GM23338 (cell line): Measurements from ENCODE around the gene KPNA5.

Experiments
- EZH2 ChIP-seq: fragments of 200-600 bp; sonication (generic); IDR thresholded peaks from one replicate; pipeline ENCODE4 v1.8.0; 2017; ENCODE audit warnings: antibody characterized with exemption, mild to moderate bottlenecking, low read depth; ENCODE audit not compliant: unreplicated experiment
- EZH2phosphoT487 ChIP-seq: fragments of 200-600 bp; sonication (generic); IDR thresholded peaks from one replicate; pipeline ENCODE4 v1.8.1; 2018; ENCODE audit warnings: antibody characterized with exemption; ENCODE audit not compliant: unreplicated experiment
- POLR2AphosphoS5 ChIP-seq: IDR thresholded peaks from 2 replicates; pipeline ENCODE4 v1.6.1; 2016; ENCODE audit warnings: antibody characterized with exemption, low read depth
- TF ChIP-seq, protein P1 (sequence below), 2 experiments: fragments of 200-600 bp in 1 of 2; sonication (generic) in 1 of 2; conservative IDR thresholded peaks; 2 replicates each; pipeline versions ENCODE4 v1.5.1 to v1.6.1; 2016 to 2017; ENCODE audit warnings: antibody characterized with exemption in 2 of 2, low read depth in 2 of 2, mild to moderate bottlenecking in 2 of 2, moderate library complexity in 1 of 2
- TF ChIP-seq, protein P2 (sequence below): IDR thresholded peaks from one replicate; pipeline ENCODE4 v1.6.1; 2018; ENCODE audit warnings: antibody characterized with exemption; ENCODE audit not compliant: unreplicated experiment
- TF ChIP-seq, protein P3 (sequence below): fragments of 250-450 bp; sonication (Bioruptor Pico); IDR thresholded peaks from 2 replicates; pipeline ENCODE4 v1.5.0; 2020; ENCODE audit warnings: mild to moderate bottlenecking, moderate library complexity

DNA sequence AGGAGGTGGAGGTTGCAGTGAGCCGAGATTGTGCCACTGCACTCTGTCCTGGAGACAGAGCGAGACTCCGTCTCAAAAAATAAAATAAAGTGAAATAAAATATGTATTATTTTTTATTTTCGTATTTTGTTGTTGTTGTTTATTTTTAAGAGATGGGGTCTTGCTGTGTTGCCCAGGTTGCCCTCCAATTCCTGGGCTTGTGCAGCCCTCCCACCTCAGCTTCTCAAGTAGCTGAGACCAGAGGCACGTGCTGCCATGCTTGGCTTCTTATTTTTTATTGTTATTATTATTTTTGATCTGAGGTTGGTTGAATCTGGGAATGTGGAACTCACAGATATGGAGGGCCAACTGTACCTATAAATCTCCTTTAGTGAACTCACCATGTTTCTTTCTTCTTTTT is 10.1 kb downstream of the KPNA5 start:
- TF ChIP-seq, protein P1, sequence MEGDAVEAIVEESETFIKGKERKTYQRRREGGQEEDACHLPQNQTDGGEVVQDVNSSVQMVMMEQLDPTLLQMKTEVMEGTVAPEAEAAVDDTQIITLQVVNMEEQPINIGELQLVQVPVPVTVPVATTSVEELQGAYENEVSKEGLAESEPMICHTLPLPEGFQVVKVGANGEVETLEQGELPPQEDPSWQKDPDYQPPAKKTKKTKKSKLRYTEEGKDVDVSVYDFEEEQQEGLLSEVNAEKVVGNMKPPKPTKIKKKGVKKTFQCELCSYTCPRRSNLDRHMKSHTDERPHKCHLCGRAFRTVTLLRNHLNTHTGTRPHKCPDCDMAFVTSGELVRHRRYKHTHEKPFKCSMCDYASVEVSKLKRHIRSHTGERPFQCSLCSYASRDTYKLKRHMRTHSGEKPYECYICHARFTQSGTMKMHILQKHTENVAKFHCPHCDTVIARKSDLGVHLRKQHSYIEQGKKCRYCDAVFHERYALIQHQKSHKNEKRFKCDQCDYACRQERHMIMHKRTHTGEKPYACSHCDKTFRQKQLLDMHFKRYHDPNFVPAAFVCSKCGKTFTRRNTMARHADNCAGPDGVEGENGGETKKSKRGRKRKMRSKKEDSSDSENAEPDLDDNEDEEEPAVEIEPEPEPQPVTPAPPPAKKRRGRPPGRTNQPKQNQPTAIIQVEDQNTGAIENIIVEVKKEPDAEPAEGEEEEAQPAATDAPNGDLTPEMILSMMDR (conservative IDR thresholded peaks at IDR 0.05; ENCODE audit: low read depth in 2 of 2), result no peak
- no peak for TF ChIP-seq EZH2
- TF ChIP-seq POLR2AphosphoS5, result no peak
- no peak for TF ChIP-seq EZH2phosphoT487
- TF ChIP-seq, protein P2, sequence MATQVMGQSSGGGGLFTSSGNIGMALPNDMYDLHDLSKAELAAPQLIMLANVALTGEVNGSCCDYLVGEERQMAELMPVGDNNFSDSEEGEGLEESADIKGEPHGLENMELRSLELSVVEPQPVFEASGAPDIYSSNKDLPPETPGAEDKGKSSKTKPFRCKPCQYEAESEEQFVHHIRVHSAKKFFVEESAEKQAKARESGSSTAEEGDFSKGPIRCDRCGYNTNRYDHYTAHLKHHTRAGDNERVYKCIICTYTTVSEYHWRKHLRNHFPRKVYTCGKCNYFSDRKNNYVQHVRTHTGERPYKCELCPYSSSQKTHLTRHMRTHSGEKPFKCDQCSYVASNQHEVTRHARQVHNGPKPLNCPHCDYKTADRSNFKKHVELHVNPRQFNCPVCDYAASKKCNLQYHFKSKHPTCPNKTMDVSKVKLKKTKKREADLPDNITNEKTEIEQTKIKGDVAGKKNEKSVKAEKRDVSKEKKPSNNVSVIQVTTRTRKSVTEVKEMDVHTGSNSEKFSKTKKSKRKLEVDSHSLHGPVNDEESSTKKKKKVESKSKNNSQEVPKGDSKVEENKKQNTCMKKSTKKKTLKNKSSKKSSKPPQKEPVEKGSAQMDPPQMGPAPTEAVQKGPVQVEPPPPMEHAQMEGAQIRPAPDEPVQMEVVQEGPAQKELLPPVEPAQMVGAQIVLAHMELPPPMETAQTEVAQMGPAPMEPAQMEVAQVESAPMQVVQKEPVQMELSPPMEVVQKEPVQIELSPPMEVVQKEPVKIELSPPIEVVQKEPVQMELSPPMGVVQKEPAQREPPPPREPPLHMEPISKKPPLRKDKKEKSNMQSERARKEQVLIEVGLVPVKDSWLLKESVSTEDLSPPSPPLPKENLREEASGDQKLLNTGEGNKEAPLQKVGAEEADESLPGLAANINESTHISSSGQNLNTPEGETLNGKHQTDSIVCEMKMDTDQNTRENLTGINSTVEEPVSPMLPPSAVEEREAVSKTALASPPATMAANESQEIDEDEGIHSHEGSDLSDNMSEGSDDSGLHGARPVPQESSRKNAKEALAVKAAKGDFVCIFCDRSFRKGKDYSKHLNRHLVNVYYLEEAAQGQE, result no peak
- TF ChIP-seq, protein P3, sequence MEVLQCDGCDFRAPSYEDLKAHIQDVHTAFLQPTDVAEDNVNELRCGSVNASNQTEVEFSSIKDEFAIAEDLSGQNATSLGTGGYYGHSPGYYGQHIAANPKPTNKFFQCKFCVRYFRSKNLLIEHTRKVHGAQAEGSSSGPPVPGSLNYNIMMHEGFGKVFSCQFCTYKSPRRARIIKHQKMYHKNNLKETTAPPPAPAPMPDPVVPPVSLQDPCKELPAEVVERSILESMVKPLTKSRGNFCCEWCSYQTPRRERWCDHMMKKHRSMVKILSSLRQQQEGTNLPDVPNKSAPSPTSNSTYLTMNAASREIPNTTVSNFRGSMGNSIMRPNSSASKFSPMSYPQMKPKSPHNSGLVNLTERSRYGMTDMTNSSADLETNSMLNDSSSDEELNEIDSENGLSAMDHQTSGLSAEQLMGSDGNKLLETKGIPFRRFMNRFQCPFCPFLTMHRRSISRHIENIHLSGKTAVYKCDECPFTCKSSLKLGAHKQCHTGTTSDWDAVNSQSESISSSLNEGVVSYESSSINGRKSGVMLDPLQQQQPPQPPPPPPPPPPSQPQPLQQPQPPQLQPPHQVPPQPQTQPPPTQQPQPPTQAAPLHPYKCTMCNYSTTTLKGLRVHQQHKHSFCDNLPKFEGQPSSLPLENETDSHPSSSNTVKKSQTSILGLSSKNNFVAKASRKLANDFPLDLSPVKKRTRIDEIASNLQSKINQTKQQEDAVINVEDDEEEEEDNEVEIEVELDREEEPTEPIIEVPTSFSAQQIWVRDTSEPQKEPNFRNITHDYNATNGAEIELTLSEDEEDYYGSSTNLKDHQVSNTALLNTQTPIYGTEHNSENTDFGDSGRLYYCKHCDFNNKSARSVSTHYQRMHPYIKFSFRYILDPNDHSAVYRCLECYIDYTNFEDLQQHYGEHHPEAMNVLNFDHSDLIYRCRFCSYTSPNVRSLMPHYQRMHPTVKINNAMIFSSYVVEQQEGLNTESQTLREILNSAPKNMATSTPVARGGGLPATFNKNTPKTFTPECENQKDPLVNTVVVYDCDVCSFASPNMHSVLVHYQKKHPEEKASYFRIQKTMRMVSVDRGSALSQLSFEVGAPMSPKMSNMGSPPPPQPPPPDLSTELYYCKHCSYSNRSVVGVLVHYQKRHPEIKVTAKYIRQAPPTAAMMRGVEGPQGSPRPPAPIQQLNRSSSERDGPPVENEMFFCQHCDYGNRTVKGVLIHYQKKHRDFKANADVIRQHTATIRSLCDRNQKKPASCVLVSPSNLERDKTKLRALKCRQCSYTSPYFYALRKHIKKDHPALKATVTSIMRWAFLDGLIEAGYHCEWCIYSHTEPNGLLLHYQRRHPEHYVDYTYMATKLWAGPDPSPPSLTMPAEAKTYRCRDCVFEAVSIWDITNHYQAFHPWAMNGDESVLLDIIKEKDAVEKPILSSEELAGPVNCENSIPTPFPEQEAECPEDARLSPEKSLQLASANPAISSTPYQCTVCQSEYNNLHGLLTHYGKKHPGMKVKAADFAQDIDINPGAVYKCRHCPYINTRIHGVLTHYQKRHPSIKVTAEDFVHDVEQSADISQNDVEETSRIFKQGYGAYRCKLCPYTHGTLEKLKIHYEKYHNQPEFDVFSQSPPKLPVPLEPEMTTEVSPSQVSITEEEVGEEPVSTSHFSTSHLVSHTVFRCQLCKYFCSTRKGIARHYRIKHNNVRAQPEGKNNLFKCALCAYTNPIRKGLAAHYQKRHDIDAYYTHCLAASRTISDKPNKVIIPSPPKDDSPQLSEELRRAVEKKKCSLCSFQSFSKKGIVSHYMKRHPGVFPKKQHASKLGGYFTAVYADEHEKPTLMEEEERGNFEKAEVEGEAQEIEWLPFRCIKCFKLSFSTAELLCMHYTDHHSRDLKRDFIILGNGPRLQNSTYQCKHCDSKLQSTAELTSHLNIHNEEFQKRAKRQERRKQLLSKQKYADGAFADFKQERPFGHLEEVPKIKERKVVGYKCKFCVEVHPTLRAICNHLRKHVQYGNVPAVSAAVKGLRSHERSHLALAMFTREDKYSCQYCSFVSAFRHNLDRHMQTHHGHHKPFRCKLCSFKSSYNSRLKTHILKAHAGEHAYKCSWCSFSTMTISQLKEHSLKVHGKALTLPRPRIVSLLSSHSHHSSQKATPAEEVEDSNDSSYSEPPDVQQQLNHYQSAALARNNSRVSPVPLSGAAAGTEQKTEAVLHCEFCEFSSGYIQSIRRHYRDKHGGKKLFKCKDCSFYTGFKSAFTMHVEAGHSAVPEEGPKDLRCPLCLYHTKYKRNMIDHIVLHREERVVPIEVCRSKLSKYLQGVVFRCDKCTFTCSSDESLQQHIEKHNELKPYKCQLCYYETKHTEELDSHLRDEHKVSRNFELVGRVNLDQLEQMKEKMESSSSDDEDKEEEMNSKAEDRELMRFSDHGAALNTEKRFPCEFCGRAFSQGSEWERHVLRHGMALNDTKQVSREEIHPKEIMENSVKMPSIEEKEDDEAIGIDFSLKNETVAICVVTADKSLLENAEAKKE, result no peak
